ENCODE data around the gene ABCC1. TPM values are rescaled to one million over a fixed set of nuclear protein-coding genes. Genes with fewer than 3 reads are reported as not detected.
A peak's percentile ranks its signal among the peaks of the same experiment; 100 is the strongest.

ABCC1 gene
- total RNA-seq, 1 experiment from 2014 or later = 56.4 TPM

- Histone ChIP-seq H3K9ac (ENCODE audit: extremely low read depth, insufficient read length, low read length) (no peak overlapping the region), H2BK5ac (ENCODE audit: insufficient read length, low read length) (no peak overlapping the region), H2BK120ac (ENCODE audit: low read depth, low read length, poor library complexity, severe bottlenecking) (no peak overlapping the region), H4K91ac (ENCODE audit: insufficient read length, low read depth, low read length) (no peak overlapping the region), H4K5ac (ENCODE audit: insufficient read length, low read depth, low read length) (no peak overlapping the region), H2AK5ac (ENCODE audit: insufficient read length, low read length) (no peak overlapping the region), H3K27ac (ENCODE audit: insufficient read length, low read depth, low read length) (no peak overlapping the region), H2BK20ac (ENCODE audit: low read depth, low read length, poor library complexity, severe bottlenecking) (no peak overlapping the region), H3K4me1 (ENCODE audit: insufficient read depth, low read length) (no peaks in the 10 kb centered on the region), H3K23me2 (ENCODE audit: insufficient read length, low read depth, low read length, poor library complexity, severe bottlenecking) (no peaks in the 10 kb centered on the region), H3K56ac (ENCODE audit: insufficient read length, low read depth, low read length) (no peak overlapping the region), H4K8ac (replicated peaks; ENCODE audit: insufficient read length, low read depth, low read length) (no peak overlapping the region), H3K4me2 (ENCODE audit: insufficient read depth, insufficient read length, low read length) (no peak overlapping the region), H3K14ac (ENCODE audit: insufficient read depth, low read length) (no peak overlapping the region), H3K4ac (ENCODE audit: low read depth, low read length) (no peak overlapping the region), H2BK15ac (ENCODE audit: low read depth, low read length) (no peak overlapping the region), H3K79me1 (ENCODE audit: insufficient read depth, low read depth, low read length, poor library complexity, severe bottlenecking) (no peaks in the 10 kb centered on the region), H3K27me3 (ENCODE audit: insufficient read depth, low read length) (no peaks in the 10 kb centered on the region), H3K18ac (ENCODE audit: insufficient read length, low read depth, low read length) (no peak overlapping the region), H3T11ph (ENCODE audit: low read length) (no peak overlapping the region), H4K20me1 (ENCODE audit: control insufficient read depth, insufficient read depth, insufficient read length) (no peaks in the 10 kb centered on the region), H2AFZ (ENCODE audit: low read length) (no peak overlapping the region), H2BK12ac (ENCODE audit: insufficient read length, low read depth, low read length) (no peak overlapping the region), H3K9me3 (ENCODE audit: control insufficient read depth, low read depth, low read length) (no peaks in the 10 kb centered on the region), H3K79me2 (ENCODE audit: insufficient read depth, low read length) (no peaks in the 10 kb centered on the region), H3K23ac (ENCODE audit: insufficient read length, low read depth, low read length) (no peak overlapping the region)
- Mint-ChIP-seq H3K27me3 (ENCODE audit: low read depth) (peaks cover 1% of the 10 kb centered on the region; the same call in 1 of the 2 replicates), H3K27ac (peak overlapping the region in 1 of 3 experiments; percentile 39; a peak in 1 of 7 replicates), H3K9me3 (no peaks in the 10 kb centered on the region), H3K36me3 (ENCODE audit: insufficient read depth in 1 of 3, low read depth in 3 of 3) (peaks cover 23 to 52% (median 48%) of the 10 kb centered on the region in 3 experiments; a peak in 6 of 7 replicates), H3K4me3 (no peak overlapping the region), H3K4me1 (peaks cover 13 to 17% of the 10 kb centered on the region in 2 experiments)
- no CpG with 5 or more reads among the region's 8 CpGs for WGBS (ENCODE audit: extremely low coverage, insufficient read length, low lambda C conversion rate)
- TF ChIP-seq CTCF (conservative IDR thresholded peaks at IDR 0.05) = no peak
- DNase-seq = no peak
These were observed 194.5 kb downstream of the ABCC1 start for GRCh38 chr16:16143931-16144330.
